DOHH2 (cell line): Measurements from ENCODE around the gene PXN.
"Not testable (repeated sequence)": the region's sequence is repeated elsewhere in the genome, so short reads cannot be mapped to it uniquely, and the experiment has no call there.

ENCODE experiments used
- H3F3A ChIP-seq: fragments of 200-600 bp; sonication (generic), shearing (Covaris generic); 2 replicates; pipeline ENCODE4 v1.6.0; 2016; ENCODE audit warnings: antibody characterized with exemption, mild to moderate bottlenecking; ENCODE audit not compliant: control insufficient read depth, insufficient read depth
- H3K27ac ChIP-seq: fragments of 200-600 bp; sonication (generic); 2 replicates; pipeline ENCODE4 v1.5.1; 2014; ENCODE audit warnings: low read depth, mild to moderate bottlenecking, low read length, moderate library complexity
- H3K27me3 ChIP-seq: fragments of 200-600 bp; sonication (generic); 2 replicates; pipeline ENCODE4 v1.6.1; 2014; ENCODE audit warnings: mild to moderate bottlenecking, low read length, mixed read lengths; ENCODE audit not compliant: control insufficient read depth
- H3K36me3 ChIP-seq: fragments of 200-600 bp; sonication (generic); 2 replicates; pipeline ENCODE4 v1.6.1; 2014; ENCODE audit warnings: mild to moderate bottlenecking, low read length, moderate library complexity, mixed read lengths; ENCODE audit not compliant: control insufficient read depth
- H3K4me1 ChIP-seq: fragments of 200-600 bp; sonication (generic); 2 replicates; pipeline ENCODE4 v1.6.1; 2014; ENCODE audit warnings: mild to moderate bottlenecking, low read length, mixed read lengths; ENCODE audit not compliant: control insufficient read depth
- H3K4me2 ChIP-seq: fragments of 200-600 bp; sonication (generic); 2 replicates; pipeline ENCODE4 v1.6.0; 2014; ENCODE audit warnings: mild to moderate bottlenecking, low read length, moderate library complexity
- H3K4me3 ChIP-seq: fragments of 200-600 bp; sonication (generic); 2 replicates; pipeline ENCODE4 v1.5.1; 2014; ENCODE audit warnings: mild to moderate bottlenecking, low read length, mixed read lengths
- H3K79me2 ChIP-seq: fragments of 200-600 bp; sonication (generic); 2 replicates; pipeline ENCODE4 v1.6.1; 2014; ENCODE audit warnings: mild to moderate bottlenecking, low read length, mixed read lengths; ENCODE audit not compliant: control insufficient read depth
- H3K9me2 ChIP-seq: fragments of 200-600 bp; sonication (generic); replicated peaks from 2 replicates; pipeline ENCODE4 v1.6.1; 2014; ENCODE audit warnings: mild to moderate bottlenecking, low read length, mixed read lengths; ENCODE audit not compliant: control insufficient read depth
- H3K9me3 ChIP-seq: fragments of 200-600 bp; sonication (generic); 2 replicates; pipeline ENCODE4 v1.6.1; 2014; ENCODE audit warnings: antibody characterized with exemption, low read length, mixed read lengths; ENCODE audit not compliant: control insufficient read depth, insufficient read depth
- H4K20me1 ChIP-seq: fragments of 200-600 bp; sonication (generic); 2 replicates; pipeline ENCODE4 v1.6.0; 2014; ENCODE audit warnings: low read depth, mild to moderate bottlenecking, antibody characterized with exemption, low read length, moderate library complexity; ENCODE audit not compliant: control insufficient read depth, insufficient read depth
- EZH2phosphoT487 ChIP-seq: fragments of 200-600 bp; sonication (generic); IDR thresholded peaks from 2 replicates; pipeline ENCODE4 v1.6.1; 2017; ENCODE audit warnings: borderline replicate concordance, mild to moderate bottlenecking, antibody characterized with exemption, low read length, moderate library complexity, mixed read lengths
- TF ChIP-seq, protein P1 (sequence below): fragments of 200-600 bp; sonication (generic); IDR thresholded peaks from one replicate; pipeline ENCODE4 v1.5.1; 2014; ENCODE audit warnings: antibody characterized with exemption, mild to moderate bottlenecking, low read depth, low read length; ENCODE audit not compliant: poor library complexity, severe bottlenecking

The PXN gene

DNA sequence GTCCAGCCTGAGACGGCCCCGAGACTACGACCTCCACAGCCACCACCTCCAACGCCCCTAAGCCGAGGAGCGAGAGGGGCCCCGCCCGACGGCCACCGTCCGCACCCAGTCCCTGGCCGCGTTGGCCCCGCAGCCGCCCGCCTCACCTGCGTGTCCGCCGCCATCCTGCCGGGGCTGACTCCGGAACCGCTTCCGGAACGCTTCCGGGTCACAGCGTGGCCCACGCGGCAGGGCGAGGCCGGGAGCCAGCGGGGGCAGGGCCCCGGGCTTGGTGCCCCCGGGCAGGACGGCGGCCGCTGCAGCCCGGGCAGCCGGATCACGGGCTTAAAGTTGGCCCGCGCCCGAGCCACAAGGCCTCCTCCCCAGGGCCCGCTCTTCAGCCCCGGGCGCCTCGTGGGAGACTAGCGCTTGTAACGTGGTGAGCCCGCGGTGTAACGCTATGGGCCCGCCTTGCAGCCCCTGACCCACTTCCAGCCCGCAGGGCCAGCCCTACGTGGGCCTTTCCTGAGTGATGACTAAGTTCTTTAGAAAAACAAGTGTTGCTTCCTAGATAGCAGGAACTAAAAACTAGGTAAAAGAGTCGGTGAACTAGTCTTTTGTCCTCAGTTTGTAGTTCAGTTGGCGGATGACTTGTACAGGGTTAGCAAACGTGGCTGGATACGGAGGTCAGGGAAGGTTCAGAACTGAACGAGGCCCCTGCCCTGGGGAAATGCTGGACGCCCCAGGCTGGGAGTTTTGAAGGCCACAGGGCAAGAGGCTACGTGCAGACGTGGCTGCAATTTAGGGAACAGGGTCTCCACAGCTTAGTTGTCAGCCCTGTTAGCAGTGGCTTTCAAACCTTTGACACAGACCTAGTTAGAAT lies 70.8 kb downstream of the PXN start, which contains the start of gene GCN1:
TSS of gene GCN1 (minus strand) at position 182 of the 862 bp plus-strand sequence. CDS start at position 164, 18 bp downstream.
- peaks cover 9% of the 10 kb centered on the region for H4K20me1 ChIP-seq
- H3K27me3 ChIP-seq, result no peaks in the 10 kb centered on the region
- H3F3A ChIP-seq, result peaks cover 60% of the 10 kb centered on the region
- peak within 1 kb of the TSS; percentile 84 for H3K27ac ChIP-seq
- no peaks in the 10 kb centered on the region for H3K9me3 ChIP-seq
- H3K9me2 ChIP-seq, result no peaks in the 10 kb centered on the region
- H3K79me2 ChIP-seq, result peaks cover 96% of the 10 kb centered on the region
- H3K4me3 ChIP-seq, result peak within 1 kb of the TSS; percentile 91
- H3K36me3 ChIP-seq, result peaks cover 77% of the 10 kb centered on the region
- peak within 1 kb of the TSS; percentile 99 for H3K4me2 ChIP-seq
- TF ChIP-seq, protein P1, sequence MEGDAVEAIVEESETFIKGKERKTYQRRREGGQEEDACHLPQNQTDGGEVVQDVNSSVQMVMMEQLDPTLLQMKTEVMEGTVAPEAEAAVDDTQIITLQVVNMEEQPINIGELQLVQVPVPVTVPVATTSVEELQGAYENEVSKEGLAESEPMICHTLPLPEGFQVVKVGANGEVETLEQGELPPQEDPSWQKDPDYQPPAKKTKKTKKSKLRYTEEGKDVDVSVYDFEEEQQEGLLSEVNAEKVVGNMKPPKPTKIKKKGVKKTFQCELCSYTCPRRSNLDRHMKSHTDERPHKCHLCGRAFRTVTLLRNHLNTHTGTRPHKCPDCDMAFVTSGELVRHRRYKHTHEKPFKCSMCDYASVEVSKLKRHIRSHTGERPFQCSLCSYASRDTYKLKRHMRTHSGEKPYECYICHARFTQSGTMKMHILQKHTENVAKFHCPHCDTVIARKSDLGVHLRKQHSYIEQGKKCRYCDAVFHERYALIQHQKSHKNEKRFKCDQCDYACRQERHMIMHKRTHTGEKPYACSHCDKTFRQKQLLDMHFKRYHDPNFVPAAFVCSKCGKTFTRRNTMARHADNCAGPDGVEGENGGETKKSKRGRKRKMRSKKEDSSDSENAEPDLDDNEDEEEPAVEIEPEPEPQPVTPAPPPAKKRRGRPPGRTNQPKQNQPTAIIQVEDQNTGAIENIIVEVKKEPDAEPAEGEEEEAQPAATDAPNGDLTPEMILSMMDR, result no peak
- no peak for TF ChIP-seq EZH2phosphoT487
- peaks cover 77% of the 10 kb centered on the region for H3K4me1 ChIP-seq

DNA sequence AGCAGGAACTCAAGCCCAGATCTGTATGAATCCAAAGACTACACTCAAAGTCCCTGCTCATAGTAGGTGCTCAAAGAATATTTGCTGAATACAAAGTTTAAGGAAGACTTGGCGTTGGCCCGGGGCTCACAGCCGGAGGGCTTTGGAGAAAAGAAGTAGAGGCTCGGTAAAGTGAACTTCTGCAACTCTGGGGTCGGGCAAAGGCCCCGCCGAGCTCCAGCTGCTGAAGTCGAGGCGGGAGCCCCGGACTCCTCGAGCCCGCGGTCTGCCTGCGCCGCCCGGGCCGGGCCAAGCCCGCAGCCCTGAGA lies 71.3 kb downstream of the PXN start:
- H3K36me3 ChIP-seq, result peaks cover 75% of the 10 kb centered on the region
- TF ChIP-seq, protein P1, result no peak
- TF ChIP-seq EZH2phosphoT487, result no peak
- H3K4me1 ChIP-seq, result peaks cover 72% of the 10 kb centered on the region

GRCh38 chr12:120193286-120193685 lies 72.2 kb downstream of the PXN start:
- H4K20me1 ChIP-seq, H3K27ac ChIP-seq, H3K9me3 ChIP-seq, H3K9me2 ChIP-seq, H3K27me3 ChIP-seq: not testable (repeated sequence)
- H3K4me3 ChIP-seq, result peak overlapping the region; percentile 91
- peaks cover 63% of the 10 kb centered on the region for H3K4me1 ChIP-seq
- peaks cover 74% of the 10 kb centered on the region for H3K36me3 ChIP-seq
- H3F3A ChIP-seq, result peaks cover 45% of the 10 kb centered on the region
- peaks cover 93% of the 10 kb centered on the region for H3K79me2 ChIP-seq
- peak overlapping the region; percentile 99 for H3K4me2 ChIP-seq

More for the DNA sequence above, 71.3 kb downstream of the PXN start:
- Histone ChIP-seq H3F3A (peaks cover 54% of the 10 kb centered on the region), H3K27me3 (no peaks in the 10 kb centered on the region), H3K9me2 (no peaks in the 10 kb centered on the region), H3K4me3 (peak overlapping the region; percentile 91), H3K4me2 (peak overlapping the region; percentile 99), H3K27ac (peak overlapping the region; percentile 84), H4K20me1 (peaks cover 3% of the 10 kb centered on the region), H3K9me3 (no peaks in the 10 kb centered on the region), H3K79me2 (peaks cover 95% of the 10 kb centered on the region)

GRCh38 chr12:120190985-120191480 lies 74.5 kb downstream of the PXN start:
- H3K4me1 ChIP-seq, result peaks cover 42% of the 10 kb centered on the region
- H3K9me2 ChIP-seq, result no peaks in the 10 kb centered on the region
- TF ChIP-seq EZH2phosphoT487, result no peak
- TF ChIP-seq, protein P1, result no peak
- H3K4me2 ChIP-seq, result peak overlapping the region; percentile 53
- no peaks in the 10 kb centered on the region for H3K9me3 ChIP-seq
- H3K79me2 ChIP-seq, result peaks cover 91% of the 10 kb centered on the region
- H3K36me3 ChIP-seq, result peaks cover 72% of the 10 kb centered on the region
- peak overlapping the region; percentile 25 for H3K27ac ChIP-seq
- no peaks in the 10 kb centered on the region for H4K20me1 ChIP-seq
- H3K4me3 ChIP-seq, result 0 out of 2 replicates have a peak overlapping the region, but pooled peaks have one; percentile 7
- peaks cover 23% of the 10 kb centered on the region for H3F3A ChIP-seq
- H3K27me3 ChIP-seq, result no peaks in the 10 kb centered on the region
